ENCODE data around the gene IGF2R.

DNA sequence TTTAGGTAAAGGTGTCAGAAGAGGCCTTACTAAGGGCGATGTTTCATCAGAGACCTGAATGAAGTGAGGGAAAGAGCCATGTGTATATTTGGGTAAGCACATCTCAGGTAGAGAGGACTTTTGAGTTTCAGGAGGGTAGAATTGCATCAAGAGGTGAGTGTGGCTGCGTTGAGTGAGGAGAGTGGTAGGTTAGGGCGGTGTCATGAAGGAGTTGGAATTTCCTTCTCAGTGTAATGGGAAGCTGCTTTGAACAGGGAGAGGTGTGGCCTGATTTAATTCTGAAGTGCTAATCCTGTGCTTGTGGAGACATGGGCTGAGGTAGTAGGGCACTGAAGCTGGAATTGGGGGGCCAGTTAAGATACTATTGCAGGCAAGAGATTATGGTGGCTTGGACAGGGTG lies 53.9 kb downstream of the IGF2R start:
- no peak for TF ChIP-seq POLR2A (IDR thresholded peaks at IDR 0.05)
- TF ChIP-seq, protein P1, sequence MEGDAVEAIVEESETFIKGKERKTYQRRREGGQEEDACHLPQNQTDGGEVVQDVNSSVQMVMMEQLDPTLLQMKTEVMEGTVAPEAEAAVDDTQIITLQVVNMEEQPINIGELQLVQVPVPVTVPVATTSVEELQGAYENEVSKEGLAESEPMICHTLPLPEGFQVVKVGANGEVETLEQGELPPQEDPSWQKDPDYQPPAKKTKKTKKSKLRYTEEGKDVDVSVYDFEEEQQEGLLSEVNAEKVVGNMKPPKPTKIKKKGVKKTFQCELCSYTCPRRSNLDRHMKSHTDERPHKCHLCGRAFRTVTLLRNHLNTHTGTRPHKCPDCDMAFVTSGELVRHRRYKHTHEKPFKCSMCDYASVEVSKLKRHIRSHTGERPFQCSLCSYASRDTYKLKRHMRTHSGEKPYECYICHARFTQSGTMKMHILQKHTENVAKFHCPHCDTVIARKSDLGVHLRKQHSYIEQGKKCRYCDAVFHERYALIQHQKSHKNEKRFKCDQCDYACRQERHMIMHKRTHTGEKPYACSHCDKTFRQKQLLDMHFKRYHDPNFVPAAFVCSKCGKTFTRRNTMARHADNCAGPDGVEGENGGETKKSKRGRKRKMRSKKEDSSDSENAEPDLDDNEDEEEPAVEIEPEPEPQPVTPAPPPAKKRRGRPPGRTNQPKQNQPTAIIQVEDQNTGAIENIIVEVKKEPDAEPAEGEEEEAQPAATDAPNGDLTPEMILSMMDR (IDR thresholded peaks at IDR 0.05 in 4 of 5, conservative IDR thresholded peaks at IDR 0.05 in 1 of 5), result no peak

Measured in gastrocnemius medialis (tissue), 4 donors.